ENCODE data around the gene FNDC10.
"Not testable (repeated sequence)": the region's sequence is repeated elsewhere in the genome, so short reads cannot be mapped to it uniquely, and the experiment has no call there.

The FNDC10 gene

DNA sequence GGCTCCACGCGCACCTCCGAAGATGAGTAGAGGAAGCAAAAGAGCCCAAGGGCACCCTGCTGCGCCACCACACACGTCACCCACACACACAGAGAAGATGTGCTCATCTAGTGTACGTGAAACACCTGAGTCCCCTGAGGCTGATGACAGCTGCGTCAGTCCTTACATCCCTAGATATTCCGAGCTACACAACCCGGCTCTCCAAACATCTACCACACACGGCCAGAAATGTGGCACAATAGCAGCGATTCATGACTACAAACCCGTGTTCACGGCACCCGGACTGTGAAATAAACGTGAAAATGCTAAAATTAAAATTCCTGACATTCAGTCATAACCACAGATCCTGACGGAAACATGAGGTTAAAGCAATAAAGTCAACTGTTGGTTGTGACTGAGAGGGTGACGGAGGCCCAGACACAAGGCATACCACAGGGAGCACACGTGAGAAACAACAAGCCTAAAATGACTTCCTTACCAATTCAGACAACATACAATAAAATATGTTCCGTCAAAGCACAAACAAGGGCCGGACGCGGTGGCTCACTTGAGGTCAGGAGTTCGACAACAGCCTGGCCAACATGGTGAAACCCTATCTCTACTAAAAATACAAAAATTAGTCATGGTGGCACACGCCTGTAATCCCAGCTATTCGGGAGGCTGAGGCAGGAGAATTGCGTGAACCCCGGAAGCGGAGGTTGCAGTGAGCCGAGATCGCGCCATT, 32.6 kb downstream of the FNDC10 start:
- no peak for DNase-seq (ENCODE audit: low spot score)

DNA sequence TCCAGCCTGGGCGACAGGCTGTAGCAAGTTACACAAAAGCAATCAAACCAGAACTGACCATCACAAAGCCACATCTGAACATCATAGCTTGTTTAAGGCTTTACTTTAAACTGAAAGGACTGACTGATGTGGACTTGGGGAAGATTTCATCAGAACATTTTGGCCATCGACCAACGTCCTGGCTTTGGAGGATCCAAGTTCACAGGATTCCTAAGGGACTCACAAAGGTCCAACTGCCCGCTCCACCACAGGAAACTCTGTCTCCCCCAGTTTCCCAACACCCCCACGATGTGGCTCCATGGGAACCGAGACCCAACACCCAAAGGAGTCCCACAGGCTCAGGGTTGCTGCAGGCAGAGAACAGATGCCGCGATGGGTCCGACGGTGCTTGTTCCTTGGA, 34.6 kb downstream of the FNDC10 start:
- DNase-seq (ENCODE audit: low spot score), result no peak

DNA sequence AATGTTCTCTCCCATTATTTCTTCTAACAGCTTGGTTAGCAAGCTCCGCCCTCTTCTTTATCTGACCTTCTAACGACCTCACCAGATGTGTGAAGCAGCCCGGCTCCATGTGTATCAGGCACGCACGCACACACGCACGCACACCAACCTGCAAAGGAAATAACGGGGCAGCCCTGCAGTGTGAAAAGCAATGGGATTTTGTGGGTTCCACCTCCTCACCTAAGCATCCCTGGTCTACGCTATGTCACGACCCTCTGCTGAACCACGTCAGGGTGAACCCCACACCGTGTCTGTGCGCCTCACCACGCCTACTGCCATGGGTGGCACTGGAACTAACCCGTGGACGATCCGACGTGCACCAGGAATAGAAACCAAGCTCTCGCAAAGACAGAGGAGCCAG, 35.7 kb downstream of the FNDC10 start:
- DNase-seq (ENCODE audit: low spot score), result no peak

DNA sequence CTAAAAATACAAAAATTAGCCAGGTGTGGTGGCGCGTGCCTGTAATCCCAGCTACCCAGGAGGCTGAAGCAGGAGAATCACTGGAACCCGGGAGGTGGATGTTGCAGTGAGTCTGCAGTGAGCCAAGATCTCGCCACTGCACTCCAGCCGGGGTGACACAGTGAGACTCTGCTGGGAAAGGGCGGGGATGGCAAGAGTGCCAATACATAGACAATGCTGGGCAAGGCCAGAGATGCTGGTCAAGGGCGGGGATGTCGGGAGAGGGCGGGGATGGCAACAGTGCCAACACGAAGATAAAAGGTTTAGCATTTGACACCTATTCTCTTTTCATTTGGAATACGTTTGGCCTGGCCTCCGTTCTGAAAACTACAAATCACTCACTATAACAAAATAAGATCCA, 36.2 kb downstream of the FNDC10 start:
- DNase-seq (ENCODE audit: low spot score), result no peak

DNA sequence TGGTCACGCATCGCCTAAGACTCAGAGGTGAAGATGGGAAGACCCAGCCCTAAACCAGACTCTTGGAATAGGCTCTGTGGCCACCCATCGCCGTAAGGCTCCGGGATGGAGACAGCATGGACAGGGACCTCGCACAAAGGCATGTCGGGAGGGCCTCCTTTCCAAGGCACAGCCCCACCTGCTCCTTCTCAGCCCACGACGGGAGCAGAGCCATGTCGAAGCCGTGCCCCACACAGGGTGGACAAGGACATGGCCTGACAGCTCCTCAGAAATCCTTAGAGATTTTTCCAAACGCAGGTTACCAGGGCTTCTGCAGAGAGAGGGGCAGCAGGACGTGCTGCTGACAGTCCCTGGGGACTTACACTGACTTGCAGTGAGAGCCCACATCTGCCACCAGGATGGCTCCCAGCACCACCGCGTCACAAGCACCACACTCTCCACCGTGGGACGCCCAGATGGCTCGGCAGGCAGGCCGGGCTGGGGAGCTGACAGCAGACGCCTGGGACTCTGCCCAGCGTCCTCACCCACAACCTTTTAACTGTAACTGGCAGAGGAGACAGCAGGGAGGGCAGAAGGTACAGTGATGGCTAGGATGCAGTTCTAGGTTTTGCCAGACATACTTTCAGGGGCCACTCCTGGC, 37.3 kb downstream of the FNDC10 start:
- no peak for DNase-seq (ENCODE audit: low spot score)

DNA sequence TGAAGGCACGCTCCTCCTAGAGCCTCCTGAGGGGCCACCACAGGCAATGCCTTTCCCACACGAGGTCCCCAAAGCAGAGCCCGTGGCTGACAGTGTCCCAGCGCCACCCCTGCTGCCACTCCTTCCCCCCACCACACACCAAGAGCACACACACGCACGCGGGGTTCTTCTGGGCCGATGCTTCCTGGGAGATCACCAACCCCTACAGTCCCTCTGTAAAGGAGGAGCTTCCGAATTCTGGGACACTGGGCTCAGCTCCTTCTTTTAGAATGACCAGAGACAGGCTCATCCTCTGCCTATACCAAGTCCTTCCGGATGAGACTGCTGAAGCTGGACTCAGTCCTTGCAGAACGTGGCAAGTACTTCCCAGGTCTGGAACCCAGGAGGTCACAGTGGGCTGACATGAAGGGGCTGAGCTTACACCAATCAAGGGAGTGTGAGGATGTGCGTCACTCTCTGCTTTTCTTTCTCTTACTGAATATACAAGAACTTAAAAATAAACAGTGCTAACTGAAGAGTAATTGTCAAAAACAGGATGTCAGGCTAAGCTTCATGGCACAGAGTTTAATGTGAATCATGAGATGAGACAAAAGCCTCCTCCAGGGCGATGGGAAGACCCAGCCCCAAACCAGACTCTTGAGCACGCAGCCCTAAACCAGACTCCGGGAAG, 38.0 kb downstream of the FNDC10 start:
- no peak for DNase-seq (ENCODE audit: low spot score)

DNA sequence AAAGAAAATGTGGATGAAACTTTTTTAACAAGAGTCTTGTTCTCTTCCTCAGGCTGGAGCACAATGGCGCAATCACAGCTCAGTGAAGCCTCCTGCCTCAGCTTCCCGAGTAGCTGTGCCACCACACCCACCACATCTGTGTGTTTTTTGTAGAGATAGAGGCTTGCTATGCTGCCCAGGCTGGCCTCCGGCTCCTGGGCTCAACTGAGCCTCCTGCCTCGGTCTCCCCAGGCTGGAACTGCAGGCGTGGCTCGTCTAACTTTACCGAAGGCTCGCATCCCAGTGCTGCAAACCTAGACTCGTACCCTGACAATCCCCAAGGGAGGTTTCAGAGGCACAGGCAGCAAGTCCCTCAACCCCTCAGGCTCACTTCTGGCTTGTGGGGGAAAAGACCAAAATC, 39.8 kb downstream of the FNDC10 start:
- no peak for DNase-seq (ENCODE audit: low spot score)

DNA sequence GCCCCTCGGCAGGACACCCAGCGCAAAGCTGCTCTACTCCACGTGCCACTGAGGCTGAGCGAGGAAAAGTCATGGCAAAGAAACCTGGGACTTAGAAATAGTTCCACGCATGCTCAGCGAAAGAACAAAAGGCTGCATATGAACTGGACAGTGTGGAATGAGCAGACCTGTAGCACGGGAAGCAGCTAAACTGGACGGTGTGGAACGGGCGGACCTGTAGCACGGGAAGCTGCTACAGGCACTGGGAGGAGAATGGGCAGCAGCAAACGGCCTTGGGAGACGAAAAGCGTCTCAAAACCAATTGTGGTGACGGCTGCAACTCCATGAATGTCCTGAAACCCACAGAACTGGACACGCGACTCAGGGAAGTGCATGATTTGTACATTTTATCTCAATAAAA, 40.9 kb downstream of the FNDC10 start:
- DNase-seq (ENCODE audit: low spot score), result no peak

DNA sequence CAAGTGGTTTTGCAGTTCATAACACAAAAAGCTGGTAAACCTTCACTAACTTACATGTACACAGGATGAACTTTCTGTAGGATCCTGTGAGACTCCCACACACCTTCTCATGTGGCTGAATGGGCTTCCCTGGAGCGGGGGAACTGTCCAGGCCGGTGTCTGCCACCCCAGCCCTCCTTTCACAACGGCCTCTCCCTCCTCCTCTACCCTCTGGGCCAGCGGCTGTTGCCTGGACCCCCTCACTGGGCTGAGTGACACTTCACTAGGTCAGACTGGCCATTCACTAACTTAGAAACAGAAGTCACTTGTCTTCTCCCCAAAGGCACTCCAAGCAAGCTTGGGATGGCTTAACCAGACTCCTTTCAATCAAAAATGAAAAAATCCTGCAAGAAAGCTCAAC, 41.3 kb downstream of the FNDC10 start:
- no peak for DNase-seq (ENCODE audit: low spot score)

DNA sequence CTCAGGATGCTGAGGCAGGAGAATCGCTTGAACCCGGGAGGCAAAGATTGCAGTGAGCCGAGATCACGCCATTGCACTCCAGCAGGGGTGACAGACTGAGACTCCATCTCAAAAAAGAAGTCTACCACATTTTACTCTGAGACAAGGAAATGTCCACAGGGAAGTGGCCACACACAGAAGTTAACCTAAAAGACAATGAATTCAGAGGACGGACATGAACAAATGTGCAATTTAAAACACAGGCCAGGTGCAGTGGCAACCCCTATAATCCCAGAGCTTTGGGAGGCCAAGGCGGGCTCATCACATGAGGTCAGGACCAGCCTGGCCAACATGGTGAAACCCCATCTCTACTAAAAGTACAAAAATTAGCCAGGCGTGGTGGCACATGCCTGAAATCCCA, 42.2 kb downstream of the FNDC10 start:
- not testable (repeated sequence) for DNase-seq (ENCODE audit: low spot score)

DNA sequence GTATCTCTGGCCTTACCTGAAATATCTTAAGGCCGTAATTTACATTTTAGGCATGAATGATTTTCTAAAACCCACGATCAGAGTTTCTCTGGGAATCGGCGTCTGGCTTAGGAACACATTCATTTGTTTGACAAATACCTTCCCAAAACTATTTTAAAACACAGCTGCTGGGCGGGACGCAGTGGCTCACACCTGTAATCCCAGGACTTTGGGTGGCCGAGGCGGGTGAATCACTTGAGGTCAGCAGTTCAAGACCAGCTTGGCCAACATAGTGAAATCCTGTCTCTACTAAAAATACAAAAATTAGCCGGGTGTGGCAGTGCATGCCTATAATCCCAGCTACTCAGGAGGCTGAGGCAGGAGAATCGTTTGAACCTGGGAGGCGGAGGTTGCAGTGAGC, 43.0 kb downstream of the FNDC10 start:
- DNase-seq (ENCODE audit: low spot score), result not testable (repeated sequence)

DNA sequence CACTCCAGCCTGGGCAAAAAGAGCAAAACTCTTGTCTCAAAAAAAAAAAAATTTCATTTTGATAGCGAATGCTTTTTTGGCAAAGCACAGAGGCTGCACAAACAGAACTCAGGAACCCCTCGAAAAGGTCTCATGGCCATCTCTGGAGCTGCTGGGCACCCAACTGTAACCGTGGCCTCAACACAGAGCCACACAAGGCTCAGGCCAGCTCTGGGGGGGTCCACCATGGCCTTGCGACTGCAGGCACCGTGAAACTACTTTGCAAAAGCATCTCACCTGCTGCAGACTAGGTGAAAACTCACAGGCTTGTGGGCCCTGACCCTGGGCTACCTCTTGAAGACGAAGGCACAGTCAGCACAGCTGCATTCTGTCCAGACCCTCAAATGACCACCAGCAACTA, 43.4 kb downstream of the FNDC10 start:
- DNase-seq (ENCODE audit: low spot score), result no peak

DNA sequence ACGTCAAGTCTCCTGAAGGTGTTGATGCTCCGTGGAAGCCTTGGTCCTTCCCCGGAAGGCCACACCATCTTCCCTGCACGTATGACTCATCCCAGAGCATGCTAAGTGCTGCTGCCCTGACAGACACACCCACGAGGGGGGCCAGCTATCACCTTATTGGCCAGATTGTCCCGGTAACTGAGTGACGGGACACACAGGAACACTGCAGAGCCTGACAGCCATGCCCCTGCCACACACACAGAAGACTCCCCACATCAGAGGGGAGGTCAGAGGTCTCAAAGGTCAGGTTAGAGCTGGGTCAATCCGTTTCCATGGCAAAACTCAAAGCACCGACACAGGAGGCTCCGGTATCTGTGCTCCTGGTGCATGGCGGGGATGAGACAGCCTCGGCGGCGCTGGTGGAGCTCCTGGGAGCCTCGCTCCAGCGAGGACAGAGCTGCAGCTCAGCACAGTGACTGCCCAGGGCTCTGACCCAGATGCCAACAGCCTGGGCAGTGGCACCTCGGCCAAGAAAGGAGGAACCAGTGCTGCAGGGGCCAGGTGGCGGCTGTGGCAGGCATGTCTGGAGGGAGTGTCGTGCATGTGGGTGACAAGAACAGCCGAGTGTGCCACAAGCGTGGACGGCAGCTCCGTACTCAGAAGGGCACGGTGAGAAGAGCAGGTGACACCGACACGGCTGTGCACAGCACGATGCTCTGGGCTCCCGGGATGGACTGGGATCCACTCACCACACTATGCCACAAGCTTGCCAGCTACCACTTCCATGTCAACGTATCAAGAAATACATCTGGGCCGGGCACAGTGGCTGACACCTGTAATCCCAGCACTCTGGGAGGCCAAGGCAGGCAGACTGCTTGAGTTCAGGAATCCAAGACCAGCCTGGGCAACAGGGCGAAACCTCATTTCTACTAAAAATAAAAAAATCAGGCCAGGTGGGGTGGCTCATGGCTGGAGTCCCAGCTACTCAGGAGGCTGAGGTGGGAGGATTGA, 44.7 kb downstream of the FNDC10 start:
- peak; percentile 90 for DNase-seq (ENCODE audit: low spot score)

DNA sequence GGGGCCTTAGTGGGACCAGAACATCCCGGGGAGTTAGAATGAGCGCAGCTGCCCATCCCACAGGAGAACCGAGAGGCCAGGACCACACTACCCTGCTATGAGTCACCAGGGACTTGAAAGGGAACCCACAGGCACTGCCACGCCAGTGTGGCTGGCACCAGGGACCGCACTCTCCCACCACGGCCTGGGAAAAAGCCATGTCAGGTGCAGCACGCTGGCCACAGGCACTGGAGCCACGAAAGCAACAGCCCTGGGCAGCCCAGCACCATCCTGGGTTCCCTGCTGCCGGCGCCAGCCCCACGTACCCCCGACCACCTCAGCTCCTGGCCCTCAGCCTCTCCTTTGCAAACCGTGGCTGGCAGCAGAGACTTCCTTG, 45.4 kb downstream of the FNDC10 start:
- no peak for DNase-seq (ENCODE audit: low spot score)

DNA sequence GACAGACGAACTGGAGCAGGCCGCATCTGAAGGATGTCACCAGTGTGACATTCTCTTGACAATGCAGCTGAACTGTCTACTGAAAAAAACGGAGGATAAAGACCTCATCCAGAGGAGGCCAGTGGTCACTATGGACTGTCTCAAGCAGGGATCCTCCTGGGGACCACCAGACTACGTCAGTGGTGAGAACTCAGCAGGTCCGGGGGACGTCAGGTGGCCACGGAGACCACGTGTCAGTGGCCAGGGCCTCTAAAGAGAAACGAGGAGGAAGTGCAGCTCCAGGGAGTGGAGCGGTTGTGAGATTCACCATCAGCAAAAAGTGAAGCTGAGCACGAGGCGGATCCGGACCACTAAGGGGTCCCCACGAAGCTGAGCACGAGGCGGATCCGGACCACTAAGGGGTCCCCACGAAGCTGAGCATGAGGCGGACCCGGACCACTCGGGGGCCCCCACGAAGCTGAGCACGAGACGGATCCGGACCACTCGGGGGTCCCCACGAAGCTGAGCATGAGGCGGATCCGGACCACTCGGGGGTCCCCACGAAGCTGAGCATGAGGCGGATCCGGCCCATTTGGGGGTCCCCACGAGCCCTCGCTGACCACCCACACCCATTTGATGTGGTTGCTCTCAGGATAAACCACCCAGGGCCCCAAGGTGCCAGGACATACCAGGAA, 46.0 kb downstream of the FNDC10 start:
- no peak for DNase-seq (ENCODE audit: low spot score)

DNA sequence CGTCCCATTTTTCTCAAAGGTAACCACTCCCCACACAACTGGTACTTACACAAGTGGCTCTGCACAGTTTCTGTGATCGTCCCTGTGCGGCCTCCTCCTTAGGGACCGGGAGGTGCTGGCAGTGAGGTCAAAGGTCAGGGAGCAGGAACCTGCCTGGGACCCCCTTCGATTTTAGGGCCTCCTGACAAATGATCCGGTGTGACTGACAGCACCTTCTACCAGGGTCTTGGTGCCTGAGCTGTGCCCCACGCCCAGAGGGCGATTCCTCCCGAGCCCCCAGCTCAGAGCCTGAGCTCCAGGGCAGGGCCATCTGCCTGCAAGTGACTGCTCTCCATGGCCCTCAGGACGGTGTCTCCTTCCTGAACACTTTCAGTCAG, 47.7 kb downstream of the FNDC10 start:
- no peak for DNase-seq (ENCODE audit: low spot score)

DNA sequence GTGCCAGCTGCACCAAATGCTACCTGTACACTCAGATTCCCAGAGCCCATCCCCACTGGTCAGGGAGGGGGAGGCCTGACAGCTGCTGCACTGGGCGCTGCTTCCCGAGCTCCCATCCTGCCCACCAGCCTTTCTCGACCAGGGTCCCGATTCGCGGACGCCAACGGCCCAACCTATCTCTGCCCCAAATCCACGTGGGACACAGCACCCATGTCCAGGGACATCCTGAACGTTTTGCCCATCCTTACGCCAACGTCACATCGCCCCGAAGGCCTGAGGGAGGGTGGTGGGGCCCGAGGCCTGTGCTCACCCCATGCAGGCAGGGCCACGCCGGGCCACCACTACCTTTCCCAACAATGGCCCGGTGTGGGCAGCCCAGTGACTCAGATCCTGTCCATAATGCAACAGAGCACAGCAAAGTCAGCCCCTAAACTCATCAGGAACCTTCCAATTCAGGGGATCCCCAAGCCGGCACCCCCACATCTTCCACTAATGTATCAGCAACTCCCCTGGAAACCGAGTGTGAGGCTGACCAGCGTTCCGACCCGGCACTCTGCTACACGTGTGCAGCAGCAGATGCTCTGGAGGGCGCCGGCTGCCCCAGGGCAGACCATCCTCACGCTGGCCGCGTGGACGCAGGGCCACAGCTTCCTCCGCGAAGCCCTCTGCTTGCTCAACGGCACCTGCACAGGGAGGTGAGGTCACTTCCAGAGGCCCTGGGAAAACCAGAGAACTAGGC, 48.2 kb downstream of the FNDC10 start:
- no peak for DNase-seq (ENCODE audit: low spot score)

DNA sequence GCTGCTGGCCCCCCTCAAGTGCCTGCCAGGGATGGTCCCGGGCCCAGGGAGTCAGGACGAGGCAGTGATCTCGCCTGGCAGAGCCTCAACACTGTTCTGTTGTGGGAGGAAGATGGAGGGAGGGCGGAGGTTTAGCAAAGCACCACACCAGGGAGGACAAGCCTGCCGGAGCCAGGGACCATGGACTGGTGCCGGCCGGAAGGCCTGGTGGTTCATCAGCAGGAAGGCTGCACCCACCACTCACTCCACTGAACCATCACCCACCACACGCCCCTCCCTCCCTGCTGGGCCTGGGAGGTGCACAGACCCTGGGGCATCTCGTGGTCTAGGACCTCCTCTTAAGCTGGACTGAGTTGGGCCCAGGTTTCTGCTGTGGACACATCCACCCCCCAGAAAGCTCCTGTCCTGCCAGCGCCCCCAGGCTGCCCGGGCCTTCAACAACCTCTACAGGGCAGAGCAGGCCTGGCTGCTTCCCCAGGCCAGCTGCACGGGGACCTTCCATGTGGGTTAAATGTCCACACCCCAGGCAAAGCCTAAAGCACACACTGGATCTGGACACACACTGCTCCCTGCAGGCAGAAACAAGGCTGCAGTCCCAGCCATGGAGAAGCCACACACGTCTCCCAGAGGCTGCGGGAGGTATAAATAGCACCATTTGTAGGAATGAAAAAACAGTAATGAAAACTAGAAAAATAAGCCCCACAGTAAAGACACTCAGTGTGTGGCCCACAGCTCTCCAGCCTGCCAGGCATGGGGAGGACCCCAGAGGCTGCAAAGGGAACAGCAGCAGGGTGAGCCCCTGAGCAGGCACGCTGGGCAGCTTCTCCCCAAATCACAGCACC, 49.1 kb downstream of the FNDC10 start:
- peak; percentile 76 for DNase-seq (ENCODE audit: low spot score)

DNA sequence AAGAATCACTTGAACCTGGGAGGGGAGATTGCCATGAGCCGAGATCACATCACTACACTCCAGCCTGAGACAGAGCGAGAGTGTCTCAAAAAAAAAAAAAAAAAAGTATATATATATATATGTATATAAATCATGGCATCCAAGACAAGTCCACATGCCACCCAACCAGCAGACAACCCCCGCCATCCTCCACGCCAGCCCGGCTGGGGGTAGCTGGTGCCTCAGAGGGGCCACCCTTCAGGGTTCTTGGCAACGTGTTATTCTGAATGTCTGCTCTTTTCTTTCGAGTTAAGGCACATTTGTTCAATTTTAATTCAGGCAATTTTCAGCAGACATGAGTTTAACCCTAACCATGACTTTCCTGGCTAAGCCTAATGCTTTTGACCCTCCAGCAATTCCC, 49.8 kb downstream of the FNDC10 start:
- DNase-seq (ENCODE audit: low spot score), result no peak

DNA sequence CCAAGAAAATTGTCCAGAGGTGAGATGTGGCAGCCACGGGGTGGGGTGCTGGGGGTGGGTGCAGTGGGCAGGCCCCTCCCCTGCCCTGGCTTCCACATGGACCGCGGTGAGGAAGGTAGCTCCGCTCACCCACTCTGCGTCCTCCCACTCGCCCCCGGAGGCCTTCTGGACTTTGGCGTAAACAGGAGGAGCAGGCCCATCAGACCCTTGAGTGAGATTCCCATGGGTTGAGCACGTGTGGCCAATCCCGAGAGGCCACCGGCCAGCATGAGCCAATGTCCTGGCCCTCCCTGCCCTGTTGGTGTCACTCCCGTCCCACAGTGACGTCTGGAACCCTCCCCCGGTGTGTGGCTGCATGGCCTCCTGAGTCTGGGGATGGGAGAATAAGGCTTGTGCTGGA, 51.3 kb downstream of the FNDC10 start:
- DNase-seq (ENCODE audit: low spot score), result no peak
